HG03432 (cell line): ENCODE measurements around the gene SLC6A9.

Experiments
- ATAC-seq: cut with Tn5 transposase; IDR thresholded peaks from one replicate; pipeline ENCODE4 v1.9.1; 2021; ENCODE audit warnings: mild to moderate bottlenecking, moderate library complexity; ENCODE audit not compliant: unreplicated experiment

Gene SLC6A9

DNA sequence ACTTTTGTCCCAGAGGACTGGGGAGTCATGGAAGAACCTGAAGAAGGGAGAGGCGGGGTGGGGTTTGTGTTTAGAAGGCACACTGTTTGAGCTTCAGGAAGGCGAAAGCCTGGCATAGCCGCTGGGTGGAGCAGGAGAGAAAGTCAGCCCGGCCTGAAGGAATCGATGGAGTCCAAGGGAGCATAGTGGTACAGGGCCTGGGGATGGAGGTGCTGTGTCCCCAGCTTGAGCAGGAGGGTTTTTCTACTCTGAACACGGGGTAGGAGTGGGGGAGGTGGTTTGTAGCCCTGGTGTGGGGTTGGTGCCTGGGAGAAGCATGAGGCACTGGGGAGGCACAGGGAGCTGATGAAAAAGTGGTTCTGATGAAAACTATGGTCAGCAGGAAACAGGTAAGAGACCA lies 44.5 kb downstream of the SLC6A9 start:
- ATAC-seq, result no peak

DNA sequence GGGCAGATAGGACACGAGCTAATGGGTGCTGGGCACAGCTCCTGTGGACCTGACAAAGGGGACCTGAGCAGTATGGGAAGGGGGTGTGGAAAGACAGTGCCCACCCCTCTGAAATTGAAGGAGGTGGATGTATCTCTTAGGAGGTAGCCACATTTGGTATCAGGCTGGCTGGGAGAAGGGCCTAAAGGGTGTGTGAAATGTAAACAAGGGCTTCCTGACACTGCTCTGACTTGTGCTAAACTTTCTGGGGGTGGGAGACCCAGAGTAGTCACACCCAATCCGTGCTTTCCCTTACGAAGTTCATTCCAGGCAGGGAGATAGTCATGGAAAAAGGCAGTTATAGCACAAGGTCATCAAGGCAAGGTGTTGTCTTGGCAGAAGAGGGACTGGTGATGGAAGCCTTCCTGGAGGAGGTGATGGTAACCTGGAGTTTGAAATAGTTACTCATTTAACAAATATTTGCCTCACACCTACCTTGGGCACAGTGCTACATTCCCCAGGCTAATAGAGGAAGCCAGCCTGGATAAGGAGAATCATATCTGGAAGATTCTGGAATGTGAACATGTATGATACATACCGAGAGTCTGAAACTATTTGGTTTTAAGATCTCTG lies 45.2 kb downstream of the SLC6A9 start:
- ATAC-seq, result no peak

DNA sequence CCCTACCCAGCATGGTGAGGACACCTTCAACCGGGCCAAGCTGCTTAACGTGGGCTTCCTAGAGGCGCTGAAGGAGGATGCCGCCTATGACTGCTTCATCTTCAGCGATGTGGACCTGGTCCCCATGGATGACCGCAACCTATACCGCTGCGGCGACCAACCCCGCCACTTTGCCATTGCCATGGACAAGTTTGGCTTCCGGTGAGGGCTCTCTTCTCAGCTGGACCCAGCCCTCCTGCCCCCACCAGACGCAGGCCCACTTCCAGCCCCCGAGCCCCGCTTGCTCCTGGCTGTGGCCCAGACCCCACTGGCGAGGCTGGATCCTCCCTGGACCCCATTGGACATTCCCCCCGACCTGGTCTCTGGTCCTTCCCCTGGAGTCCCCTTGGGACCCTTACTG lies 46.4 kb downstream of the SLC6A9 start:
- ATAC-seq, result no peak

DNA sequence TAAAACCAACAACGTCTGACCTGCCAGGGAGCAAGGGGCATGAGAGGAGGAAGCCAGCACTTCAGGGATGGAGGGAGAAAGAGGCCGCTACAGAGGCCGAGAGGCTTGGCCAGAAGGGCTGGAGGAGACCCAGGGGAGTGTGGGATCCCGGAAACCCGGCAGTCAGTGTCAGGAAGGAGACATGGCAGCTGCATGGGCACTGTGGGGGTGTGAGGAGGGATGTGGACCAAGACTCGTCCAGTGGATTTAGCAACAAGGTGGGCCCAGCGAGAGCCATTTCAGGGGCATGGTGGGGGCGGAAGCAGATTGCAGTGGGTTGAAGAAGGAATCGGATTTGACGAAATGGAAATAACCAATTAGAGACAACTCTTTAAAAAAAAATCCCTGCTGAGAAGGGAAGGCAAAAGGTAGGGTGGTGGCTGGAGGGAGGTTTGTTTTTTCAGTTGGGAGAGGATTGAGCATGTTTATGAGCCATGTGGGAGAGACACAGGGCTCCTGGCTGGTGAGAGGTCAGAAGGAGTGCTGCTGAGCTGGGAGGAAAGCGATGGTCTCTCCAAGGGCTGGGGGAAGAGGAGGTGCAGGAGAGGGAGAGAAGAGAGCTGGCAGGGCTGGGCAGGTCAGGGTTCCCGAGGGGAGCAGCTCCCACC lies 47.9 kb downstream of the SLC6A9 start:
- no peak for ATAC-seq

DNA sequence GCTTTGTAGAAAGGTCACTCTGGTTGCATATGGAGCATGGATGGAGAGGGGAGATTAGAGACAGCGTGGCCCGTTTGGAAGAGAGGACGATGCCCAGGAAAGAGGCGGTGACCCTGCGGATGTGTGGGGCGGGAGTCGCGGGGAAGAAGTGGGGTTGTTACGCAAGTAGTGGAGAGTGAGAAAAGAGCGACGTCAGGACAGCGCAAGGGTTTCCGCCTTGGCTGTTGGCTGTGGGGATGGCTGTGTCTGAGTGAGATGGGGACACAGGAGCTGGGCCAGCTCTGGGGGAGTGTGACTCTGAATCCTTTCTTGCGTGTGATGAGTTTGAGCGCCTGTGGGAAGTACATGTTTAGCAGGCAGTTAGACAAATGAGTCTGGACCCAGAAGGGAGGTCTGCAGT lies 48.5 kb downstream of the SLC6A9 start:
- no peak for ATAC-seq

DNA sequence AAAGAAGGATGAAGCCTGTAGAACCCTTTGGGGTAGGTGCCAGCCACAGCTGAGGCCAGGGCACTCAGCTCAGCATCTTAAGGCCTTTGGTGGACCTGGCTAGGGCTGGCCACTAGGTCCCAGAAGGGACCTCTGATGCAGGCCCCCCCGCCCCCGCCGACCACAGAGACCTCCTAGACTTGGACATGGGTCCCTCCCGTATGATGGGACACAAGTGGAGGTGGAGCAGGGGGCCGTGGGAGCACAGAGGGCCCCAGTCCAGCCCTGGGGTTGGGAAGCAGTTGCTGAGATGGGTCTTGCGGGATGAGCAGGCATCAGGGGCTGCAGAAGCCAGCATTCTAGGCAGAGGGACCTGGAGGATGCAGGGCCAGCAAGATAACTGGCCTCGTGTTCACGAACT lies 49.0 kb downstream of the SLC6A9 start:
- no peak for ATAC-seq

DNA sequence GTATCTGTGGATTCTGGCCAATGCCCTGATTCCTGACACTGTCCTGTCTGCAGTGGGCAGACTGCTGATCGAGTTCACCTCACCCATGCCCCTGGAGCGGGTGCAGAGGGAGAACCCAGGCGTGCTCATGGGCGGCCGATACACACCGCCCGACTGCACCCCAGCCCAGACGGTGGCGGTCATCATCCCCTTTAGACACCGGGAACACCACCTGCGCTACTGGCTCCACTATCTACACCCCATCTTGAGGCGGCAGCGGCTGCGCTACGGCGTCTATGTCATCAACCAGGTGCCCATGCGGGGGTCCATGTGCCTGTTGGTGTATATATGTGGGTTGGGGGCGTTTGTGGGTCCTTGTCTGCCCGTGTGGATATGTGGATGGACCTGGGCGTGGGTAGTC lies 49.6 kb downstream of the SLC6A9 start:
- no peak for ATAC-seq

DNA sequence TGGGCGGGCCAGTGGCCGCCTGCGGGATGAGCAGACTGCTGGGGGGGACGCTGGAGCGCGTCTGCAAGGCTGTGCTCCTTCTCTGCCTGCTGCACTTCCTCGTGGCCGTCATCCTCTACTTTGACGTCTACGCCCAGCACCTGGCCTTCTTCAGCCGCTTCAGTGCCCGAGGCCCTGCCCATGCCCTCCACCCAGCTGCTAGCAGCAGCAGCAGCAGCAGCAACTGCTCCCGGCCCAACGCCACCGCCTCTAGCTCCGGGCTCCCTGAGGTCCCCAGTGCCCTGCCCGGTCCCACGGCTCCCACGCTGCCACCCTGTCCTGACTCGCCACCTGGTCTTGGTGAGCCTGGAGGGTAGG lies 50.1 kb downstream of the SLC6A9 start:
- no peak for ATAC-seq

DNA sequence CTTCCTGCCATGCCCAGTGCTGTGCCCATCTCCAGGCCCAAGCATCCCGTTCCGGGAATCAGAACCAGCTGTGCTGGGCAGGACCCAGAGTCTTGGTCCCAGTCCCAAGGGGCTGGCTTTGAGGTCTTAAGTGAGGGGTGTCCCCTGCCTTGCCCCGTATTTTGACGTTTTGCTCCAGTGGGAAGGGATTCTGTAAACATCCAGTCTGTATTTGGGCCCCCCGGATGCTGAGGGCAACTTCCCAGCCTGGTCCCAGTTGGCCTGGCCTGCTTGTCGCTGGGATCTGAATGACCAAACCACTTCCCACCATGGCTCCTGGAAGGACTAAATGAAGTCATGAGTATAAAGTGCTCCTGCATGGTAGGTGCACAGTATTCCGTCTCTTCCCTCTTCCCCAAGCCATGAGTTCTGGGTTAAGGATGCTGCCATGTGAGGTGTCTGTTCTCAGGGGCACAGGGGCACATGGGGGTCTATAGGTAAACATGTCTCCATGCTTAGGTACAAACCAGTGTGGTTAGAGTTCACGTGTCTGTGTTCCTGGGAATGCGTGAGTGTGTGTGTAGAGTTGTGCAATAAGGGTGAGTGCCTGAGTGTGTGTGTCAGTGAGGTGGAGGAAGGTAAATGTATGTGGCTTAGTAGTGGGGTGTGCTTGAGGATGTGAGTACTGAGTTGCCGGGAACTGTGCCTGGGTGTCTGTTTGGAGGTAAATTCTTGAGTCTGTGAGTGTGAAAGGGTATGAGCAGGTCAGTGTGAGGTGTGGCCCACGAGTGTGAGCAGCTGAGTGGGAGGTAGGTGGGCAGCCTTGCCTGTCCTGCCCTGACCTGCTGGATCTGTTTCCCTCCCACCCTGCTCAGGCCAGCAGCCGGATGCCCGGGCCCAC lies 50.8 kb downstream of the SLC6A9 start:
- no peak for ATAC-seq

DNA sequence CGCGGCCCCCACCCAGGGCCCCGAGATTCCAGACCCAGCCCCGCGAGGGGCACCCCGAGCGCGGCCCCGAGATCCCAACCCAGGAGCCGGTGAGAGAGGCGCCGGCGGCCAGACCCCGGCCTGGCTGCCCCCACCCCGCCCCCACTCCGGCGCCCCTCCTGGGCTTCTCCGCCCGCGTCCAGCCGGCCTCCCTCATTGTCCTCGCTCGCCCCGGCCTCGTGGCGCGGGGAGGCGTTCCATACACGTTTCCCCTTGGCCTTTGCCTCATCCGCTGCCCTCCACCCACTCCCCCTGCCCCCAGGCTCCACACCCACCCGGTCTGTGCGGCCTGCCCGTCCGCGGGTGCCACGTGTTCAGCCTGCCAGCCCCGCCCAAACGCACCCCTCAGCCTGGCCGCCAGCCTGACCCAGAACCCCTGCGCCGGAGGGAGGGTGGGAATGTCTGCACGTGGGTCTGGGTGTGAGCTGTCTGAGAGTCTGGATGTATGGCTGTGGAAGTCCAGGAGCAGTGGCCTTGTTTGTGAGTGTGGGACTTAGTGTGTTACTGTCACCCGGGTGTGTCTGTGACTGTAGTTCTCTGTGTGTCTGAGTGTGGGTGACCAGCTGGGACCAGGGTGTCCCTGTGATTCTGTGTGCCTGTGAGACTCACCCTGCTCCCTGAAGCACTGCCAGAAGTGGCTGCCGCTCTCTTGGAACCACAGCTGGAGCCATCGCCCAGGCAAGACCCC lies 51.6 kb downstream of the SLC6A9 start:
- ATAC-seq, result no peak

DNA sequence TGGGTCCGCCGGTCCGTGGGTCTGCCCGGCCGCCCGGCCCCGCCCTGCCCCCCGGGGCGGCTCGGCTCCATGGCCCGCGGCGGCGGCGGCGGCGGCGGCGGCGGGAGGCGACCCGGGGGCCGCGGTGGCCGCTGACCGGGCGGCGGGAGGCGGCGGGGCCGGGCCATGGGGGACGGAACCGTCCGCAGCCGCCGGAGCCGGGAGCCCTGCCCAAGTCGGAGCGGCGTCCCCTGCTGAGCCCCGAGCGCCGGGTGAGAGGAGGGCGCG lies 52.1 kb downstream of the SLC6A9 start:
- no peak for ATAC-seq

DNA sequence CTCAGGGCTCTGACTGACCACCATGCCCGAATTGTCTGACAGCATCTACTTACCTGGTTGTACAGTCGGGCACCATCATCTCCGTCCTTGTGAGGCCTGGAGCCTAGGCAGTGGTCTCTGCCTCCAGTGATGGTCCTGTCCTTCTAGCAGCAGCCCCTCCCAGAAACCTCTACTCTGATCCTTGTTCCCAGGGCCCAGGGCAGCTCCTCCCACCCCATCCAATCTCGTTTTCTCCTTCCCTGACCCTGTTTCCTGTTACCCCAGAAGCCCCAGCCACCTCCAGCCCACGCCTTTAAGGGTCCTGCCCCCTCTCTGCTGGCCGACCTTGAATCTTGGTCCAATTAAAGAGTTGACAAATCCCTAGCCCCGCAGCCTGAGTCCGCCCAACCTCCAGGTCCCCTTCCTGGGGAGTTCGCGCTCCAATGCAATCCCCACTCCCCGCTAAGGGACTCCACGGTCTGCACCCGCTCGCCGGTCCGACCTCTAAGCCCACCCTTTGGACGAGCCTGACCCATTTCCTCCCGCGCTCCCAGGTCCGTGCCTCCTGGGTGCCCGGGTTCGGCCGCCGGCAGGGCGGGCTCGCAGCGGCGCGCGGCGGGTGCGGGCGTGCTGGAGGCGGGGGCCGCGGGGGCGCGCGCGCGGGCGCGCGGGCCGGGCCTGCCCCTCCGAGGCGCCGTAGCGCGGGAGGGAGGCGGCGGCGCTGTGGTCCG lies 52.6 kb downstream of the SLC6A9 start, which contains the start of gene B4GALT2:
TSS of gene B4GALT2 (plus strand) at position 660 of the 710 bp plus-strand sequence. CDS start 1,951 bp downstream, outside the sequence.
- no peak for ATAC-seq

DNA sequence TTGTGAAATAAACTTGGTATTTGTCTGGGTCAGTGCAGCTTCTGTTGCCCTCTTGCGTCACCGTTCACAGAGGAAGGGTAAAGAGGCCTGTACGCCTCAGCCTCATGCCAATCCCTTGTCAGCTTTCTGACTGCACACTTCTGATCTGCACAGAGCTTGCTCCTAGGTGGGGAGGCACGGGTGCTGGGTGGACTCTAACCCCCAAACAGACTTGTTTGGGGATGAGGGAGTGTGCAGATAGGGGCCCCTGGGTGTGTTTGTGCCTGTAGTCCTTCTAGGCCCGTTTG lies 53.1 kb downstream of the SLC6A9 start:
- ATAC-seq, result no peak

DNA sequence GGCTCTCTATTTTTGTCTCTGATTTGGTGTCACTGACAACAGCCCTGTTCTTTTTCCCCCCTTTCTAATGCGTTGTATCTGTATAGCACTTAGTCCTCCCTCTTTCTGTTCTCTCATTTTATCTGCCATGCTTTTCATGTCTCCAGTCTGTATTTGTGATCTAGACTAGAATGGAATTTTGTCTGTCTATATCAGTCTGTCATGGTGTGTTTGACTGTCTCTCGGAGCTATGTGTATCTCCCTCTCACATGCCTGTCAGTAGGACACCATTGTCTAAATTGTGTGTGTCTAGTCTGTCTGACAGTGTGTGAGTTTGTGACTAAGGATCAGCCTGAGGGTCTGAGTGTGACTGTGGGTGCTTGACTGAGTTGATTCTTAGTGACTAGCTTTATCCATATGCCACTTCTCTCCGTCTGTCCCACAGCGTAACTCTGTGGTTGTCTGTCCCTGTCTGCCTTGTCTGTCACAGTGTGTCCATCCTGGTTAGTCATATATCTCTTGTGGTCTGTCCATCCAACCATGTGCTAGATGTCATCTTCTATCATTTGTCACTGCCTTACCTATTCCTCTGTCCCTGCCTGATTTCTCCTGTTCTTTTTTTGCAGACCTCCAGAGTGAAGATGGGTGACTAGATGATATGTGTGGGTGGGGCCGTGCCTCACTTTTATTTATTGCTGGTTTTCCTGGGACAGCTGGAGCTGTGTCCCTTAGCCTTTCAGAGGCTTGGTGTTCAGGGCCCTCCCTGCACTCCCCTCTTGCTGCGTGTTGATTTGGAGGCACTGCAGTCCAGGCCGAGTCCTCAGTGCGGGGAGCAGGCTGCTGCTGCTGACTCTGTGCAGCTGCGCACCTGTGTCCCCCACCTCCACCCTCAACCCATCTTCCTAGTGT lies 53.6 kb downstream of the SLC6A9 start:
- no peak for ATAC-seq

DNA sequence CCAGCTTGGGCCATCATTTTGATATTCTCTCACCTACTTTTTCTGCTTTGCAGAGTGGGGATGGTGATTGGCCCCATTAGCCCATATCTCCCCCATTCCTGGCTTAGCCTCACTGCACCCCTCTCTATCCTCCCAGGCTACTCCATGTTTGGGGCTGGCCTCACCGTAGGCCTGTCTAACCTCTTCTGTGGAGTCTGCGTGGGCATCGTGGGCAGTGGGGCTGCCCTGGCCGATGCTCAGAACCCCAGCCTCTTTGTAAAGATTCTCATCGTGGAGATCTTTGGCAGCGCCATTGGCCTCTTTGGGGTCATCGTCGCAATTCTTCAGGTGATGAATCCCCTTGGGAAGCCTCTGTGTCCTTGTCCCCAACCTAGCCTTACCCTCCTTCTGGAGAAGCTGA lies 54.4 kb downstream of the SLC6A9 start:
- no peak for ATAC-seq

DNA sequence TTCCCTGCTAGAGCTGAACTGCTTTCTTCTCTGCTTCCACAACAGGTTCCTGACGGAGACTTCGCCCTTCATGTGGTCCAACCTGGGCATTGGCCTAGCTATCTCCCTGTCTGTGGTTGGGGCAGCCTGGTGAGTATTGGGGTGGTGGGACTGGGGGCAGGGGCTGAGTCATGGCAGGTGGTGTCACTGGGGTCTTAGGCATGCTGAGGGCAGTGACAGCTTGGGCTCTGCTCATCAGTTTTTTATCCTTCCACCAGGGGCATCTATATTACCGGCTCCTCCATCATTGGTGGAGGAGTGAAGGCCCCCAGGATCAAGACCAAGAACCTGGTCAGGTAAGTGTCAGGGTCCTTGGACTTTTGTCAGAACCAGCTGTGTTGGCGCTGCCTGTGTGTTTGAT lies 55.2 kb downstream of the SLC6A9 start:
- ATAC-seq, result no peak

DNA sequence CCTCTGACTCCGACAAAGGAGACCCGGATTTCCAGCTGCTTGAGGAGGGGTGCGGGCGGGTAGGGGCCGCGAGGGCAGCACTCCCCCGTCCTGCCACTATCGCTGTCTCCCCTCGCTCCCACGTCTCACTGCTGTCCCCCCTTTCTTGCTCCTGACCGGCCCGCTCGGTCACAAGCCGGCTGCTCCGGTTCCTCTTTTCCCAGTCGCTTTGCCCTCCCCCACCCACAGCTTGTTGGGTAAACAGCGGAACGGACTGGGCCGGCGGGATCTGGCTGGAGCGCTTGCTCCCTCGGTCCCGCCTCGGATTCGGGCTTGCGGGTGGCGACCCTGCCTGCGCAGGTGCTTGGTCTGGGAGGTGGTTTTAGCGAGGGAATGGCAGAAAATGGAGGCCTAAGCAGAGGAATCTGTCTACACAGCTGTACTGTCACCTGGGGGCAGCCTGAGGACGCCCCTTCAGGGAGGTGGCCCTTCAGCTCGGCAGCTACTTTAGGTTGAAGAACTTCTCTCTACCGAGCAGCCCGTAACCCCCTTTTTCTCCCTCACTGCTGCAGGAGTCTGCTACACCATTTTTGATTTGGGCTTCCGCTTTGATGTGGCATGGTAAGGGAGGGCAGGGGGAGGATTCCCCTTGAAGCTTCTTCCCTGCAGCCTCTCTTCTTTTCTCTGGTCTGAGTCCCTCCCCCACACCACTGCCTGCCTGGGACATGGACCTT lies 55.9 kb downstream of the SLC6A9 start:
- ATAC-seq, result peak; percentile 3

DNA sequence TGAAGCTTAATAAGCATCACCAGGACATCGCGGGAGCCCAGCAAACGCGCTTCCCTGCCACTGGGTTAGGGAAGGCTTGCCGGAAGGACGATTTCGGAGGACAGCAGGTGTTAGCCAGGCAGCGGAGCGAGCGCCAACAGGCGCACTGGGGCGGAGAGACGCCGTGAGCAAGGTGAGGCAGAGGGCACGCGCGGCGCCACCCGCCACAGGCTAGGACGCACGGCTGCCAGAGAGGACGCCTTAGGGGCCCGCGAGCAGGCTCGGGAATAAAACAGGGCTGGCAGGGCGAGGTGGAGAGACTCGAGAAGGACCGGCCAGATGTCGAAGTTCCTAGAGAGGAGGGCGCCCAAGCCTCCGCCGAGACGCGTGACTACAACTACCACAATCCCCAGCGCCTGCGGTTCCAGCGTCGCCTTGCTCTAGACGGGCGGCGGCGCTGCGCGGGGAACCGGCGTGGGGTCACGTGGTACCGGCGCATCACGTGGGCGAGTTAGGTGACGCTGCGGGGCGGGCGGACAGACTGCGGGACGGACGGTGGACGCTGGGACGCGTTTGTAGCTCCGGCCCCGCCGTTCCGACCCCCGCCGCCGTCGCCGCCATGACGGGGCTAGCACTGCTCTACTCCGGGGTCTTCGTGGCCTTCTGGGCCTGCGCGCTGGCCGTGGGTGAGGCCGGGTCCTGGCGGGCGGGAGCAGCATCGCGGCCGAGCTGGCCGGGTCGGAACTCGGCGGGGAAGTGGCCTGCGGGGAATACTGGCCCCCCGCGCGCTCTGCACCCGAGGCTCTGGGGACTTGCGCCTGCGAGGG lies 56.6 kb downstream of the SLC6A9 start, which contains the start of gene ATP6V0B:
TSS of gene ATP6V0B (plus strand) at position 518 of the 806 bp plus-strand sequence. CDS start at position 599, 81 bp downstream.
- peak; percentile 76 for ATAC-seq
